DMS 273 (cell line): Measurements from ENCODE around the gene DNASE1.
A peak's percentile ranks its signal among the peaks of the same experiment; 100 is the strongest.

Source experiments
- DNase-seq: peaks from one replicate; lab custom pipeline; 2025; ENCODE audit not compliant: unreplicated experiment; lab: John Stamatoyannopoulos, UW

DNASE1 gene

DNA sequence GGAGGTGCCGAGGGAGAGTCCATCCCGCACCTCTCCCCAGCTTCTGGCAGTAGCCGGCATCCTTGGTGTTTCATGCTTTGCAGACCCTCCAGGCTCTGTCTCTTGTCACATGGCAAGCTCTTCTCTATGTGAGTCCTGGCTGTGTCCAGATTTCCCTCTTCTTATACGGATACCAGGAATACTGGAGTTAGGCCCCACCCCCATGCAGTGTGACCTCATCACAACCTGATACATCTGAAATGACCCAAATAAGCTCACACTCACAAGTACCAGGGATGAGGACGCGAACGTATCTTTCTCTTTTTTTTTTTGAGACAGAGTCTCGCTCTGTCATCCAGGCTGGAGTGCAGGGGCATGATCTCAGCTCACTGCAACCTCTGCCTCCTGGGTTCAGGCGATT is 39.6 kb downstream of the DNASE1 start:
- DNase-seq: no peak

DNA sequence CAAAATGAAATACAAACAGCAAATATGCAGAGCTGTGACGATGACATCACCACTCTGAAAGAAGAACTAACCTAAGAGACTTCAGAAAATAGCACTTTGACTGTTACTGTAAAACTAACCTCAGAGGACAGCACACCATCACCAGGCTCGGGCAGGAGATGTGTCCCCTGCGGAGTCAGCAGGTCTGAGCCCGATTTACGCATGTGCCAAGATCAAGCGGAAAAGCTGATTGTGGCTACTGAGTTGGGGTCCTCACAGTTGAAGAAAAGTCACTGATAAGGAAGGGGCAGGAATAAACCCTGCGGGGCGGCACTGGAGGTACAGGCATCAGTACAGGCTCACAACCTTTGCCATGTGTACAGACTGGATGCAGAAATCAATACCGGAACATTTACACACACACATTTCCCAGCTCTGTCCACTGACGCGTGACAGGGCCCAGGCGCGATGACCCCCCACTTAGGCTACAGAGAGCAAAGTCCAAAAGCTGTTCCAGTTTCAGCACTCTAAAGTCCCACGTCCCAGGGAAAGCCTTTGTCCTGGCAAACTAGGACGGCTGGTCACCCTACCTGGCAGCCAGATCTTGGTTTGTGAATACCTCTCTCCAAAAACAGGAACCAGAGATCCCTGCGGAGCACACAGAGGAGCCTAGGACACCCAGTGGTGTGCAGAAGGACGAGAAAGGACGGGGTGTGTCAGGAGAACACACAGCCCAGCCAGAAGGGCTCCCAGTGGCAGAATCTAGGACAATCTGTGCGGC is 41.3 kb downstream of the DNASE1 start:
- no peak for DNase-seq

DNA sequence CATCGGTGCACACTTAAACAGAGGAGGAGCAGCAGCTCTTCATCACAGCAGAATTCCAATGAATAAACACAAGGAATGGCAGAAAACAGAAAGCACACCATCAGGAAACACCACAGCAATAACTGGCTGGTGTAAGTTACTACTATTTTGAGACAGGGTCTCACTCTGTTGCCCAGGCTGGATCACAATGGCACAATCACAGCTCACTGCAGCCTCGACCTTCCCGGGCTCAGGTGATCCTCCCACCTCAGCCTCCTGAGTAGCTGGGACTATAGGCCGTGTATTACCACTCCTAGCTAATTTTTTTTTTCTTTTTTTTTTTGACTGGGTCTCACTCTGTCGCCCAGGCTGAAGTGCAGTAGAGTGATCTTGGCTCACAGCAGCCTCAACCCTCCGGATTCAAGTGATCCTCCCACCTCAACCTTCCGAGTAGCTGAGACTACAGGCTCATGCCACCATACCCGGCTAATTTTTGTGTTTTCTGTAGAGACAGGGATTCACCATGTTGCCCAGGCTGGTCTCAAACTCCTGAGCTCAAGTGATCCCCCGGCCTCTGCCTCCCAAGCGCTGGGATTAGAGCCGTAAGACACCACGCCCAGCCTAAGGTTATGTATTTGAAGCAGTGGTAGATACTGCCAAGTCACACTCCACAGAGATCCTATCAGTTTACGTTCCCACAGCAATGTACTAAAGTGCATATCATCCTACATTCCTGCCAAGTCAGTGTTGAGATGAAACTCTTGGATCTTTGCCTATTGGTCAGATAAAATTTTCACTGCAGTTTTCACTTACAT is 42.1 kb downstream of the DNASE1 start:
- DNase-seq: peak; percentile 40

DNA sequence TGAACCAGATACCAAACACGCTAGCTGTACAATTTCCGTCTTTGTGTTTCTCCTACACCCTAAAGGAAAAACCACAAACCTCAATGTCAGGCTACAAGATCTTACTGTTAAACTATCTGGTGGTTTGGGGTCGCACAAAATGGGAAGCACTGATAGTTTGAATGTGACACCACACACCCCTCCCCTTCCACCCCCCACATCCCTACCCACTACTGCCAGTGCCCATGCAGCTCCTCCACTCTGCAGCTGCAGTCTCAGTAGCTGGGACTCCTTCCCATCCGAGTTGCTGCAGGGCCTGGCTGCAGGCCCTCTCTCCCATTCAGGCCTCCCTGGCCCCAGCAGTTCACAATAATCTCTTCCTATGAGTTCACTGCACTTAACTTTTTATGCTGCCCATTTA is 44.5 kb downstream of the DNASE1 start:
- no peak for DNase-seq

DNA sequence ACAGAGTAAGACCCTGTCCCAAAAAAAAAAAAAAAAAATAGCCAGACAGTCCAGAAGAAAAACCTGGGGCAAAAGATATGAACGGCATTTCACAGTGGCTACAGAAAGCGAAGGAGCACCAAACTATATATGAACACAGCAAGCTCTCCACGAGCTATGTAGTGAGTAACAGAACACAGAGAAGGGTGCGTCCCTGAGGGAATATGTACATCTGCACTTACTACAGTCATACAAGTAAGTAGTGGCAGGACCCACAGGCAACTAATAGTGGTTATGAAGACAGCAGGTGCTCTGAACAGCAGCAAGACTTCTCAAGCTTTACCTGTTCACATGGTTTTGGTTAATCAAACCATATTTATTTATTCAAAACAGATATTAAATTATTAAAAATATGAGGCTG is 47.0 kb downstream of the DNASE1 start:
- DNase-seq: no peak

DNA sequence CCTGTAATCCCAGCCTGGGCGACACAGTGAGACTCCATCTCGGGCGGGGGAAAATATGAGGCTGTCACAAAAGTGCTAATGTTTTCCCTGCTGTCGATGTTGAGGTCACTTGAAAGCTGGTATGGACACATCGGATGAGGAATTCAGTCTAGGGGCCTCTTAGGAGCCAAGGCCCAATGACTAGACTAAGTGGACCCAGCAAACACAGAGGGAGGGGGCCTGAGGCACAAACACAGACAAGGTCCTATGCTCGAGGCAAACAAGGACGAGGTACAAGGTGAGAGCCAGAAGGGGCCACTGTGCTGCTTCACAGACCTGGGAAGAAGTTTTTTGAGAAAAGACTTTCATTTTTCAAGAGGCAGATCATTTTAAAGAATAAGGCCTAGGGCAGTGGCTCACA is 47.6 kb downstream of the DNASE1 start:
- no peak for DNase-seq

DNA sequence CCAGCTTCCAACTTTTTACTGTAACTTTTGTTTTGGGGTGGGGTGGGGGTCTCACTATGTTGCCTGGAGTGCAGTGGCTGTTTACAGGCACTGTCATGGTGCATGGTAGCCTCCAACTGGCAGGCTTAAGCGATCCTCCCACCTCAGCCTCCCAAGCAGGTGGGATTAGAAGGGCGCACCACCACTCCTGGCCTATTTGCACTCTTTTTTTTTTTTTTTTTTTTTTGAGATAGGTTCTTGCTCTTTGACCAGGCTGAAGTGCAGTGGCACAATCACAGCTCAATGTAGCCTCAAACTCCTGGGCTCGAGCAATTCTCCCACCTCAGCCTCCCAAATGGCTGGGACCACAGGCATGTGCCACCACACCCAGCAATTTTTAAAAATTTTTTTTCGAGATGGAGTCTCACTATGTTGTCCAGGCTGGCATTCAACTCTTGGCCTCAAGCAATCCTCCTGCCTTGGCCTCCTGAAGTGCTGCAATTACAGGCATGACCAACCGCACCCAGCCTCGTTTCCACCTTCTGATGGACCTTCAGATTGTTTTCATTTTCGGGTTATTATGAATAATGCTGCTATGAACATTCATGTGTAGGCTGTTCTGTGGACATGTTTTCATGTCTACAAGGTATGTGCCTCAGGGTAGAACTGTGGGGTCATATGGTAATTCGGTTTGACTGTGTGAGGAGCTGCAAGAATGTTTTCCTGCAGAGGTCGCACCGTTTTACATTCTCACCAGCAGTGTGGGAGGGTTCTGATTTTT is 51.9 kb downstream of the DNASE1 start:
- no peak for DNase-seq
